B cell (primary cell): ENCODE data around the gene NLRC5. TPM values are rescaled to one million over a fixed set of nuclear protein-coding genes. Genes with fewer than 3 reads are reported as not detected.

Experiments
- ATAC-seq: fragments of 200-7000 bp; cut with Tn5 transposase; one replicate; pipeline ENCODE4 v1.10.0; 2021; ENCODE audit warnings: low read depth, mild to moderate bottlenecking, moderate number of reproducible peaks, moderate library complexity
- CTCF ChIA-PET: fragments of 350-600 bp; sonication (Branson Sonifier 250); formaldehyde crosslinking; loops from one replicate; lab custom pipeline; 2021; ENCODE audit warnings: antibody characterized with exemption, inconsistent platforms; lab: Charles Lee
- POLR2A ChIA-PET: fragments of 350-600 bp; sonication (Branson Sonifier 250); formaldehyde crosslinking; loops from one replicate; lab custom pipeline; 2021; ENCODE audit warnings: antibody characterized with exemption; lab: Charles Lee
- DNase-seq: peaks from one replicate; pipeline ENCODE4 v3.0.0; 2013
- H2AFZ ChIP-seq: 2 replicates; pipeline ENCODE4 v1.6.1; 2012; ENCODE audit warnings: mild to moderate bottlenecking, low read depth, low read length; ENCODE audit not compliant: insufficient read depth, poor library complexity, severe bottlenecking
- H3K27ac ChIP-seq, 2 donors: 1 replicate in 1 of 2; 2 replicates in 1 of 2; pipeline ENCODE4 v1.5.1; 2012 to 2013; ENCODE audit warnings: low read length in 2 of 2, mild to moderate bottlenecking in 2 of 2, moderate library complexity in 1 of 2
- H3K27me3 ChIP-seq, 4 experiments: fragments of 200-600 bp in 1 of 4; sonication (generic) in 1 of 4; replicated peaks in 1 of 4; 1 replicate in 2 of 4; 2 replicates in 2 of 4; pipeline versions ENCODE4 v1.6.1 to v1.7.0; 2013 to 2016; ENCODE audit warnings: low read length in 3 of 4, mild to moderate bottlenecking in 2 of 4, mixed read lengths in 1 of 4, moderate library complexity in 1 of 4; ENCODE audit not compliant: insufficient read depth in 4 of 4, control insufficient read depth in 3 of 4; ENCODE audit errors: control extremely low read depth in 1 of 4
- H3K36me3 ChIP-seq, 2 experiments: replicated peaks in 1 of 2; 1 replicate in 1 of 2; 2 replicates in 1 of 2; pipeline versions ENCODE4 v1.6.1 to v1.7.1; 2013; ENCODE audit warnings: low read length in 1 of 2; ENCODE audit not compliant: insufficient read depth in 2 of 2, control insufficient read depth in 1 of 2; ENCODE audit errors: control extremely low read depth in 1 of 2, extremely low read depth in 1 of 2
- H3K4me1 ChIP-seq, 2 donors: fragments of 200-600 bp in 1 of 2; sonication (generic) in 1 of 2; 1 replicate in 1 of 2; 2 replicates in 1 of 2; pipeline versions ENCODE4 v1.5.1 to v1.6.1; 2013 to 2017; ENCODE audit warnings: low read length in 2 of 2; ENCODE audit not compliant: control insufficient read depth in 2 of 2, insufficient read depth in 2 of 2
- H3K4me2 ChIP-seq: replicated peaks from 2 replicates; pipeline ENCODE3; 2012; ENCODE audit warnings: mild to moderate bottlenecking, low read depth, low read length; ENCODE audit not compliant: poor library complexity, severe bottlenecking
- H3K4me3 ChIP-seq, 5 experiments: fragments of 200-600 bp in 1 of 5; sonication (generic) in 1 of 5; 1 replicate in 3 of 5; 2 replicates in 2 of 5; pipeline versions ENCODE4 v1.5.1 to v1.7.0; 2011 to 2016; ENCODE audit warnings: low read length in 4 of 5, mild to moderate bottlenecking in 4 of 5, low read depth in 2 of 5, control low read depth in 1 of 5, moderate library complexity in 1 of 5; ENCODE audit not compliant: insufficient read depth in 1 of 5; ENCODE audit errors: control extremely low read depth in 1 of 5, extremely low read depth in 1 of 5
- H3K79me2 ChIP-seq: fragments of 200-600 bp; sonication (generic); one replicate; pipeline ENCODE4 v1.6.0; 2016; ENCODE audit warnings: low read length; ENCODE audit not compliant: control insufficient read depth, insufficient read depth
- H3K9ac ChIP-seq: fragments of 200-600 bp; sonication (generic); 2 replicates; pipeline ENCODE4 v1.6.1; 2017; ENCODE audit warnings: mild to moderate bottlenecking, low read length, moderate library complexity
- H3K9me3 ChIP-seq, 3 donors: one replicate each; pipeline versions ENCODE4 v1.6.1 to v1.7.1; 2013; ENCODE audit warnings: low read length in 2 of 3; ENCODE audit not compliant: control insufficient read depth in 2 of 3, insufficient read depth in 1 of 3; ENCODE audit errors: control extremely low read depth in 1 of 3
- H4K20me1 ChIP-seq: 2 replicates; pipeline ENCODE4 v1.6.0; 2012; ENCODE audit warnings: mild to moderate bottlenecking, low read length; ENCODE audit not compliant: insufficient read depth, control insufficient read depth, poor library complexity, severe bottlenecking
- H3K27ac Mint-ChIP-seq: one replicate; pipeline ENCODE4 v1.8.0; 2021; ENCODE audit warnings: mixed read lengths
- H3K27me3 Mint-ChIP-seq: one replicate; pipeline ENCODE4 v1.8.0; 2021; ENCODE audit warnings: mixed read lengths
- H3K4me1 Mint-ChIP-seq: one replicate; pipeline ENCODE4 v1.8.0; 2021; ENCODE audit warnings: mixed read lengths
- H3K4me3 Mint-ChIP-seq: one replicate; pipeline ENCODE4 v1.8.0; 2021; ENCODE audit warnings: mixed read lengths
- H3K9me3 Mint-ChIP-seq: one replicate; pipeline ENCODE4 v1.8.0; 2022; ENCODE audit warnings: mixed read lengths; ENCODE audit not compliant: insufficient read depth
- EZH2 ChIP-seq: IDR thresholded peaks from 2 replicates; pipeline ENCODE4 v1.6.1; 2012; ENCODE audit warnings: borderline replicate concordance, low read depth, mild to moderate bottlenecking, moderate library complexity, low read length; ENCODE audit not compliant: insufficient read depth, poor library complexity, severe bottlenecking
- WGBS: methylation state at CpG from one replicate; pipeline ENCODE4 v1.1.5; 2013; ENCODE audit warnings: missing lambda C conversion rate; ENCODE audit not compliant: insufficient coverage; 5-methylcytosine and 5-hydroxymethylcytosine counted together
- intact Hi-C: fragments of 100-400 bp; cut with micrococcal nuclease; formaldehyde crosslinking; loops from one replicate; pipeline ENCODE4 v1.10.0; 2022
- polyA plus RNA-seq: library from polyadenylated mRNA; depleted of rRNA; stranded (reverse); fragments of >200 nt; gene quantifications from 2 replicates; pipeline ENCODE4 v1.2.3, GENCODE V29; 2012
- total RNA-seq, 2 donors: library from RNA; stranded (reverse); fragments of 120-200 nt in 1 of 2; gene quantifications; 1 replicate in 1 of 2; 2 replicates in 1 of 2; pipeline versions ENCODE4 v1.2.3 to v1.2.4, GENCODE V29; 2013 to 2022
- TF ChIP-seq, protein P1 (sequence below): fragments of 200-600 bp; IDR thresholded peaks from one replicate; pipeline ENCODE4 v1.8.0; 2022; ENCODE audit warnings: antibody characterized with exemption, mild to moderate bottlenecking

Gene NLRC5
- total and polyA plus RNA-seq, 2 donors (not counting 1 experiment from before 2014, with no cell fraction given), result 349 to 510 TPM

DNA sequence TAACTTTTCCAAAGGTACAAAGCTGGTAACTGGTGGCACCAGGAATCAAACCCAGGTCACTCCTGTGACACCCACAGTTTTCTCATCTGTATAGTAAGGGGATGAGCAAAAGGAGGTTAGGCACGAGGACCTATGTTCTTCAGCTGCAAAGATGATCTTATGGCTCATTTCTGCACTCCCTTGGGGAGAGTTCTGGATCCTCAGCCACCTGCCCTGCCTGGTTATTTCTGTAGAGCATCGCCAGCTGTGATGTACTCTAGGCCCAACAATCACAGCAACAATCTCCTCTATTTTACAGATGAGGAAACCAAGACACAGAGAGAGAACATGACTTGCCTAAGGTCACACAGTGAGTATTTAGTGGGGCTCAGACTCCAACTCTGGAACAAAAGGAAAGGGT lies 97.6 kb downstream of the NLRC5 start:
- intact Hi-C loops, result no loop called here

DNA sequence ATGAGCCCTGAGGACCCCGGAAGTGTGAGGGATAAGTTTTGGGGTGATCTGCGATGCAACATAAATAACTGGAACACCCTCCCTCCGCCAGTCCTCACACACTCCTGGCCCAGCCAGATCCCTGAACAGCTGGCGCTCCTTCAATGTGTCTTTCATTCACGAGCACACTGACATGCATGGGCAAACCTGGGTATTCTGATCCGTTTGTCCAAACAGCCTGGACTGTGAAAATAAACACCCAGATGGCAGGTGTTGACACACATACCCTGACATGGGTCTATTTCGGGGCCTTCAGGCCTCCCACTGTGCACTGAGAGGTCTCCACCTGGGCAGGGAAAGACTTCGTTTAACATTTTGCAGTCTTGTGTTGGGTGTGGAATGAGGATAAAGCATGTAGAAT lies 100.0 kb downstream of the NLRC5 start:
- Histone ChIP-seq H3K79me2 (no peaks in the 10 kb centered on the region), H3K27me3 (peaks cover 0 to 21% (median 9%) of the 10 kb centered on the region in 4 experiments), H3K9ac (no peak overlapping the region), H3K36me3 (no peaks in the 10 kb centered on the region), H3K4me2 (no peak overlapping the region), H2AFZ (no peak overlapping the region), H3K9me3 (no peaks in the 10 kb centered on the region), H3K27ac (no peak overlapping the region), H3K4me1 (peaks cover 15 to 17% of the 10 kb centered on the region in 2 donors), H3K4me3 (no peak overlapping the region), H4K20me1 (no peaks in the 10 kb centered on the region)
- ChIA-PET CTCF (interaction anchor here (0.7 kb wide), 2 partner anchors 49 to 305 kb away, joined by 3 to 4 read pairs; no protein-coding TSS in a partner anchor), POLR2A (no interaction called here)
- no peak for DNase-seq
- H3K9me3 Mint-ChIP-seq, result no peaks in the 10 kb centered on the region
- TF ChIP-seq, protein P1, sequence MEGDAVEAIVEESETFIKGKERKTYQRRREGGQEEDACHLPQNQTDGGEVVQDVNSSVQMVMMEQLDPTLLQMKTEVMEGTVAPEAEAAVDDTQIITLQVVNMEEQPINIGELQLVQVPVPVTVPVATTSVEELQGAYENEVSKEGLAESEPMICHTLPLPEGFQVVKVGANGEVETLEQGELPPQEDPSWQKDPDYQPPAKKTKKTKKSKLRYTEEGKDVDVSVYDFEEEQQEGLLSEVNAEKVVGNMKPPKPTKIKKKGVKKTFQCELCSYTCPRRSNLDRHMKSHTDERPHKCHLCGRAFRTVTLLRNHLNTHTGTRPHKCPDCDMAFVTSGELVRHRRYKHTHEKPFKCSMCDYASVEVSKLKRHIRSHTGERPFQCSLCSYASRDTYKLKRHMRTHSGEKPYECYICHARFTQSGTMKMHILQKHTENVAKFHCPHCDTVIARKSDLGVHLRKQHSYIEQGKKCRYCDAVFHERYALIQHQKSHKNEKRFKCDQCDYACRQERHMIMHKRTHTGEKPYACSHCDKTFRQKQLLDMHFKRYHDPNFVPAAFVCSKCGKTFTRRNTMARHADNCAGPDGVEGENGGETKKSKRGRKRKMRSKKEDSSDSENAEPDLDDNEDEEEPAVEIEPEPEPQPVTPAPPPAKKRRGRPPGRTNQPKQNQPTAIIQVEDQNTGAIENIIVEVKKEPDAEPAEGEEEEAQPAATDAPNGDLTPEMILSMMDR, result no peak
- no peak for TF ChIP-seq EZH2
- H3K4me1 Mint-ChIP-seq, result peaks cover 17% of the 10 kb centered on the region
- H3K4me3 Mint-ChIP-seq, result no peak overlapping the region
- no peak for ATAC-seq
- WGBS, result 77% methylated on average over 8 of the region's 8 CpGs
- intact Hi-C loops, result no loop called here
- H3K27ac Mint-ChIP-seq, result no peak overlapping the region
- H3K27me3 Mint-ChIP-seq, result peaks cover 16% of the 10 kb centered on the region

More for the DNA sequence above, 97.6 kb downstream of the NLRC5 start:
- Histone ChIP-seq H3K9me3 (no peaks in the 10 kb centered on the region), H3K4me3 (no peak overlapping the region), H3K79me2 (no peaks in the 10 kb centered on the region), H3K9ac (no peak overlapping the region), H3K27ac (no peak overlapping the region), H2AFZ (no peak overlapping the region), H3K36me3 (peaks cover 0 to 15% of the 10 kb centered on the region in 2 experiments), H4K20me1 (no peaks in the 10 kb centered on the region), H3K27me3 (peaks cover 0 to 7% (median 0%) of the 10 kb centered on the region in 4 experiments), H3K4me2 (no peak overlapping the region), H3K4me1 (peaks cover 9 to 13% of the 10 kb centered on the region in 2 donors)
- Mint-ChIP-seq H3K27ac (no peak overlapping the region), H3K27me3 (peaks cover 5% of the 10 kb centered on the region), H3K4me3 (no peak overlapping the region), H3K9me3 (no peaks in the 10 kb centered on the region), H3K4me1 (peaks cover 18% of the 10 kb centered on the region)
- ATAC-seq (no peak), DNase-seq (no peak)
- POLR2A ChIA-PET, result interaction anchor here (0.7 kb wide), 1 partner anchor 147 kb away, joined by 3 read pairs; no protein-coding TSS in a partner anchor
- CTCF ChIA-PET, result interaction anchor here (1.0 to 1.4 kb wide), 5 partner anchors 10 to 294 kb away, joined by 3 to 5 read pairs (median 3); no protein-coding TSS in a partner anchor
- TF ChIP-seq EZH2, result no peak
- TF ChIP-seq, protein P1, result no peak
- 20% methylated on average over 1 of the region's 2 CpGs for WGBS
